Measurements from ENCODE around the gene RAB27B.

- TF ChIP-seq CTCF (conservative IDR thresholded peaks at IDR 0.05): no peak
- TF ChIP-seq ZFX (IDR thresholded peaks at IDR 0.05): no peak
These were observed 72.0 kb downstream of the RAB27B start for GRCh38 chr18:54900290-54900689.

Data from C4-2B (cell line).